HTERT RPE-1 (cell line): Measurements from ENCODE around the gene IPO8.

Experiments used
- in situ Hi-C: fragments of 300-500 bp; cut with MboI; formaldehyde crosslinking; loops from 4 replicates; pipeline ENCODE4 v1.14.3; 2020; ENCODE audit warnings: low sequenced_read_pairs

The IPO8 gene

DNA sequence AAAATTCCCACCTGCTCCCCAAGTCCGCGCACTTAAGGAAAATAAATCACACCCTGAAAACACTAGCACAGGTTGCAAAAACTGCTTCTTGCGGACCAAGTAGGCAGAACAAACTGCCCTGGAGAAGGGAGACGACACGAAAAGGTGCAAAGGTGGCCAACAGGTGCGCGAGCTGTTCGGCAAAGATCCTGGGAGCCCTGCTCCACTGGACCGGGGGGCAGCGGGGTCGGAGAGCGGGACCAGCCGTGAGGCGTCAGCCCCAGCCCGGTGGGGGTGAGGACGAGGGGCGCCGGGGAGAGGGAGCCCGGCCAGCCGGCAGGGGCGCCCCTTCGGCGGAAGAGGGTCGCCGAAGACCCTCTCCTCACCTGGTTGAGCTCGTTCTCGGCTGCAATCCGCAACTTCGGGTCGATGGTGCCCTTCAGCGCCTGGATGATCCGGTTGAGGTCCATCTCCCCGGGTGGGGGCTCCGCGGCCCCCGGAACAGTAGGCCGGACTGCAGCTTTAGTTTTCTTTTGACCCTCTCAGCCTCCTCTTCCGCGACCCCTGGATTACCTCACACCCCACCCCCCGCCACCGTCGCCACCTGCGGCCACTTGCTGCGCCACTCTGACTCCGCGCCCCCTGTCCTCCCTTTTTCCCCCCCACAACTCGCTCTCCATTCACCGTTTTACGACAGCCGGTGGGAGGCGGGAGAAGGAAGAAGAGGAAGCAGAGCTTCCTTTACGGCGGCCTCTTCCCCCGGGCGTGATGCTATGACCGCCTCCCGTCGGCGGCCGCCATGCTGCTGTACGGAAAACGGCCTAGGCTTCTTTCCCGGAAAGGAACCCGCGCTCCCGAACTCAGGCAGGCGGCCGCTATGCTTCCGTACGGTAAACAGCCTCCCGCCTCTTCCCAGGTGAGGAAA lies at the start of gene IPO8:
IPO8 (minus strand) TSS at position 671 of the 904 bp plus-strand sequence; CDS start at position 449, 222 bp downstream.
- in situ Hi-C loops = no loop called here

DNA sequence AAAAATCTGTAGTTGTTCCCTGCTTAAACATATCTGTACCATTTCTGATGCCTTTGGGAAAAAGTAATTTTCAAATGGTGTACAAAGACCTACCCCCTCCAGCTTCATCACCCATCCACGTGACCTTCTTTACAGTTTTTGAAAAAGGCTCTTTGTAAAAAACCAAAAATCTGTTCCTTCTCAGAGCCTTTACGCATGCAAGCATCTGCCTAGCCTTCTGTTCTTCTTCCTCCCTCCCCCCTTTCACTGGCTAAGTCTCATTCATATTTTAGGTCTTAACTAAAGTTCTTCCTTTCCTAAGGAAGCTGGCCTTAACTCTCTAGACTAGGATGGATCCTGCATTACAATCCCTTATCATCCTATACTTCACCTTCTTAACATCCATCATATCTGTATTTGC lies 48.7 kb upstream of the IPO8 start:
- in situ Hi-C loops = no loop called here

DNA sequence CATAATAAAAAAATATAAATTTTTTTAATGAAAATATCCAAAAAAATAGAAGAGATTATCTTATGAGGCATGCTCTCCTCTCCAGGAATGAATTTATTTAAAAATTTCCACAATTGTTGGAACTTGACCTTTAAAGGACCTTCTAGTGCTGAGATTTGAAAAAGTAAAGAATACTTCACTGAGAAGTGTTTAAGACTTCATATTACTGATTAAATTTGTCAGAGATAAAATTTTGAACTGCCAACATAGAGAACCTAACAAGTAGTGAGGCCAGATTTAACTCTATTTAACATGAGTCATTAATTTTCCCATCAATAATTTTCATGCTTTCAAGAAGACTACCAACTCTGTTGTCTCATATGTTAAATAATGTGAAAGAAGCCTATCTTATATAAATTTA lies 44.6 kb upstream of the IPO8 start:
- in situ Hi-C loops = no loop called here

DNA sequence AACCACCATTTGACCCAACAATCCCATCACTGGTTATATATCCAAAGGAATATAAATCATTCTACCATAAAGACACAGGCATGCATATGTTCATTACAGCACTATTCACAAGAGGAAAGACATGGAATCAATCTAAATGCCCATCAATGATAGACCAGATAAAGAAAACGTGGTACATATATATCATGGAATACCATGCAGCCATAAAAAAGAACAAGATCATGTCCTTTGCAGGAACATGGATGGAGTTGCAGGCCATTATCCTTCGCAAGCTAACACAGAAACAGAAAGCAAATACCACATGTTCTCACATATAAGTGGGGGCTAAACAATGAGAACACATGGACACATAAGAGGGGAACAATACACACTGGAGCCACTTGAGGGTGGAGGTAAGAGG lies 43.4 kb upstream of the IPO8 start:
- in situ Hi-C loops = no loop called here

DNA sequence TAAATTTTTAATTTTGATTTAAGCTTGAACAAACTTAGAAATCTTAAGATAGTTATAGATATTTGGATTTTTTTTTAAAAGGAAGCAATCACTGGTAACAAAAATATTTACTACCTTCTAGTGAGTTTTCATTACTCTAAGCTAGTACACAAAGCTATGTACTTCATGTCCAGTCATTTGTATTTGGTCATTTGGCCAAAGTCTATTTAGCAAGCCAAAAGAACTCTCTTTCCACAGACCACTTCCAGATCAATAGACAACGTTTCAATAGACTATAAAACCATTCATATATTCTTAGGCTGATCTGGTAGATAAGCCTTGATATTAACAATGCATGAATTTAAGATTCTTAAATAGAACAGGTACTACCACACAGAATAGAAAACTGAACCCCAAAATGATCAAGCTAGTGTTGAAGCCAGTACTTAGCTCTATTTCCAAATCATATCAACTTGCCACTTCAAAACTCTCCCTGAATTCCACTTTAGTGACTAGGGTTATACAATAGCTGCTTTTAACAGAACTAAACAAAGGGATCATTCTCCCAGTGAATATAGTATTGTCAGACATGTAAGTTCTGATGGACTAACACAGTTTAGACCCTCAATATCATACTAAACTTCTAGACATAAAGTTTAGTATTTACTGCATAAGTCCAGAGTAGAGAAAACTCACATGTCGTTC lies 37.4 kb upstream of the IPO8 start:
- in situ Hi-C loops = no loop called here

DNA sequence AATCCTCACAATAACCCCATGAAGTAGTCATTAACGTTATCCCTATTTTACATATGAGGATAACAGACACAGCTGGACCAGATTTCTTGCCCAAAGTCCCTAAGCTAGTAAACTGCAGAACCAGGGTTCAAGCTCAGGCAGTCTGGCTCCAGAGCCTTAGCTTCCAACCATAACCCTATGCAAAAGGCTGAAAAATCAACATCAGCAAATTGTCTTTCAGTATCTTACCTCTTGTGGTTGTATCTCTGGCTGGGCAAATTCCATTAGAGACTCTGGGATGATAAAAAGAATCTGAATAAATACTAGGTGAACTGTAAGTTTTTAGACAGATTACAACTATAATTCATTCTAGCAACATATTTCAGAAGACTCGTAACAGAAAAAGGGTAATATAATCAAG lies 34.3 kb upstream of the IPO8 start:
- in situ Hi-C loops = no loop called here

DNA sequence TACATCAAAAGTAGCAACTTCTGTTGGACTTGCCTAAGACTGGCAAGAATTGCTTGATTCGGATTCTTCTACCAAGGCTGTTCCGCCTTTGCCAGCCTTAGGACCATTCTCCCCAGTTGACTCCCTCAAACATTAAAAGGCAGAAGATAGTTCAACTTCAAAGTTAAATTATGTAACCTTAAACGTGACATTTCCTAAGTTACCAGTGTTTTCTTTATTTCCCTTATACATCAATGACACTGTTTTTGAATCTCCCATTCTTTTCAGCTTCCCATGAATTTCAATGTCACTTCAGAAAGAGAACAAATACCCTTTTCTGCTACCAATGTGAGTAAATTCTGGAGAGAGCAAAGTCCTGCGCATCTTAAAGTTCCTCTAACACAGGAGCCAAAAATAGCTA lies 33.9 kb upstream of the IPO8 start:
- in situ Hi-C loops = no loop called here

DNA sequence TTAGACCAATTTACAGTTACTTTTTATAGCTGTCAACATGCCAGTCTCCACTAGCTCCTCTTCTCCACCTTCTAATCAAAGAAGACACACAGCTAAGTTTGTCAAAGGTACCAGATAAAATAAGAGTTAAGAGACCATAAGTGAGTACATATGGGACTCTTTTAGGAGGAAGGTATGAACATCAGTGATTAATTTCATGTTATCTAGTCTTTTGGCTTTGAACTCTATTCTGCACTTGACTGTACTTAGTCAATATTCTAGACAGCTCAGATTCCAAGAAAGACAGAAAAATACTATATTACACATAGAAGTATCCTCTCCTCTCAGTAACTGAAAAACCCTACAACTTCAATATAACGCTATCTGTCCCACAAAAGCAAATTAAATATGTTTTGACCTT lies 31.0 kb upstream of the IPO8 start:
- in situ Hi-C loops = no loop called here

DNA sequence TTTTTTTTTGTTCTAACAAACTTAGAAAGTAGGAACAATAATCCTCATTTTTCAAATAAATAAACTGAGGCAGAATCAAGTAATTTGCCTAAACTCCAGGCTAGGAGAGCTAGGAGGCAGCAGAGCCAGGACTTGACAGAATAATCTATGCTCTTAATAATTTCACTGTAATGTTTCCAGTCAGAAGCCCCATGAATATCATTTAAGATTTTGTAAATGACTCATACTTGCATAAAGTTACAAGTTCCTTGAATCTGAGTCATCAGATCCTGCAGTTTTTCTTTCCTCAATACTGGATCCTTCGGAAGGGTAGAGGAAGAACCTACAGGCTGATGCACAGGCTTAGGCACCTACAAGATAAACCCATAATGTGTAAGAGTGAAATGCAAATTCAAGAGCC lies 30.1 kb upstream of the IPO8 start:
- in situ Hi-C loops = no loop called here

DNA sequence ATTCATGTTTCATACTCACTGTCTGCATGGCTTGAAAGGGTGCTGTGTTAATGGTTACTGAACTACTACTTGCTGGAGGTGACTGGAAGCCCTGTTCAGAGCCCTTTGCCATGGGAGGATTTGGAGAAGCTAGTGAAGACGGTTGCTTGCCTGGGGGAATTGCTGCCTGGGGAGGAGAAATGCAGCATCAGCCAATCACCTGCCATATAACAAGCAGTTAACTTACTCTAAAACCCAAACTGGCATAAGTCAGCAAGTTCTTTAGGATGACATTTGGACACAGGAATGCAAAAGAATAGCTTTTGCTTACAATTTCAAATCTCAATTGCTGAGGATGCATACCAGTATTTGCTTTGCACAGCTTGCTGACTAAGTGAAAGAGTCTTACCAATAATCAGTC lies 23.4 kb upstream of the IPO8 start:
- in situ Hi-C loops = no loop called here

DNA sequence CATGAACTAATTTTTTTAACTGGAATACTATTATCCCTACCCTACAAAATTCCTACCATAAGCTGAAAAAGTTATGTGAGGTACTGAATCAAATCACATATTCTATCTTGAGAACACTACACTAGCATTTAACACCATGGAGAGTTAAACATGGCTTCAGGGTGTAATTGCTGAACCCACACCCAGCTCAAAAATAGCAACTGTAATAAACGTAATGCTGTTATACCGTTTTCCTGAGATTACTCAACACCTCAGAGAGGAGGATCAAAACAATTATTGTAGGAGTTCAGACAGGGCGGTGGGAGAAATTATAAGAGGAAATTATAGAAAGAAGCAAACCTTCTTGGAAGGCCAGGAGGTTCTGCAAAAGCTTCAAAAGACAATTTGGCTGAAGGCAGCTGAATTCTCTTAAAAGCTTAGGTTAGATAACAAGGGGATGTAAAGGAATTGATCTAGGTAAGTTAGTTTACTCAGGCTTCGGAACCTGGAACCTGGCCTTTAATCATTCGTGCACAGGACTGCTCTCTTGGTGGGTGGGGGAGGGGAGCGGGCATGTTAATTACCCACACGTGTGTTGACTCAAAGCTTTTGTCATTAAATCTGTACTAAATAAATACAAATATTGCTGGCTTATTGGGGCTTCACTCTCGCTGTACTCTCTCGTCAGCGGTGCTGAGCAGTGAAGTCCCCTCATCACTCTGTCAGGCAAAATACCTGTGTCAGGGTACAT lies 12.1 kb upstream of the IPO8 start:
- in situ Hi-C loops = no loop called here

DNA sequence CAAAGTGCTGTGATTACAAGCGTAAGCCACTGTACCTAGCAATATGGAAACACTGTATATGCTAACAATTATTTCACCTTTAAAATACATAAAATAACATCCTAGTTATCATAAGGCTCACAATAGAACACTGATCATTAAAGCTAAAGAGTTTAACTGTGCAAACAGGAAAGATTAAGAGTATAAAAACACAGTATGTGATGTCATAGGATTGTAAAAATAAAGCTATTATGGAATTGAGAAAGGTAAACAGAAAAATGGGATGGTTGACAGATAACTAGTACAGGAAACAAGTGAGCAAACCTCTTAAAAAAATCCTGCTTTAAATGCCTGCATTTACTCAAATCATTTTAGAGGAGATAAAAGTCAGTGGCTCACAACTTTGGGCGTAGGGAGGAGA lies 10.8 kb upstream of the IPO8 start:
- in situ Hi-C loops = no loop called here

DNA sequence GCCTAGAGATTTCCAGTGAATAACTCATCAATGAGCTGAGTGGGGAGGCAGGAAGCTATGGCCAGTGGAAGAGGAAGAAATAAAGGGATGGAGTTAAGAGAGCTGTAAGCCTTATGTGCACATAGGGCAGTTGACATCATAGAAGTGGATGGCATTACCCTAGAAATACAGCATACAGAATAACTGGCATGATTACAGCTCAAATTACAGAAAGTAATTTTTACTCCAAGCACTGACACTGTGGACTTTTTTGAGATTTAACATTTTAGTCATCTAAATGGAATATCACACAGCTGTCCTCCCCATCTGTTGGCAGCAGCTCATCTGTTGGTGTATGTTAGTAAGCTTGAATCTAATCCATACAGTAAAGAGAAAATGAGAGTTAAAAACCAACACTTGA lies 5.4 kb upstream of the IPO8 start:
- in situ Hi-C loops = no loop called here

DNA sequence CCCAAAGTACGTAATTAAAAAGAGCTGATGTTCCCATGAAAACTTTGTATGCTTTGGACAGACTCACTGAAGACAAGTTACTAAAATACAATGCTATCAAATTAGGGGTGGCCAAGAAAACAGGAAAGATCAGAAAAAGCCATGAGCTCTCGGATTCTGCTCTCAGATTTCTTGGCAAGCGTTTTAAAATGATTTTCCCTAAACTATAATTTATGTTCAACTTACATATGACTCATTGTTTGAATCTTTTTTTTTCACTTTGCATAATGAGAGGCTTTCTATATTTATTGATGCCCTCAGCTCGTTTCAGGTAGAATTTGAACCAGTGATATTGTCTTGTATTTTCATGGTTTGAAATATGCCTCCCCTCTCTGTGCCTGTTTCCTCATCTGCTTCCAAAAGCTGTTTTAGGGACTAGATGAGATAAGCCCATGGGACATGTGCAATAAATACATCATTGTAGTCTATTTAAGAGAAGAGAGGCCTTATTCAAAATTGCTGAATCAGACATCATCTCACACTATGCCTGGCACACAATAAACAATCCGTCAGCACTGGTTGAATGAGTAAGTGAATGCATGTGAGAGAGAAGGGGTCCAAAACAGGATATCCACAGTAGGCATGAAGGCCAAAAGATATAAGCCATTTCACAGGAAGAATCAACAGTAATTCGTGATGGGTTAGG lies 4.7 kb upstream of the IPO8 start:
- in situ Hi-C loops = no loop called here

DNA sequence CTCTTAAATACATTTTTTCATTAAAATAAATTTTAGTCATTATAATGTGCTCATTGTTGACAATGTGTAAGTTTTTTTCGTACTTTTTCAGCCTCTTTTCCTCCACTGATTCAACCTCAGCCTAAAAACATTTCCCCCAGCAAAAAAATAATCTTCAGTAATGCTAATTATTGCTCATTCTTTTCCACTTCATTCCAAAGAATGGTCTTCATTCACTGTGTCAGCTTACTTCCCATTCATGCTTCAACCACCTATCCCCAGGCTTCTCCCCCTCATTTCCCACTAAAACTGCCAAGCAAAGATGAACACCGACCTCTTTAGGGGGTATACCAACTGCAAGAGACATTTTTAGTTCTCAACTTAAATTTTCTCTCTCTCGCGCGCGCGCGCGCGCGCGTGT lies 2.7 kb upstream of the IPO8 start:
- in situ Hi-C loops = no loop called here

DNA sequence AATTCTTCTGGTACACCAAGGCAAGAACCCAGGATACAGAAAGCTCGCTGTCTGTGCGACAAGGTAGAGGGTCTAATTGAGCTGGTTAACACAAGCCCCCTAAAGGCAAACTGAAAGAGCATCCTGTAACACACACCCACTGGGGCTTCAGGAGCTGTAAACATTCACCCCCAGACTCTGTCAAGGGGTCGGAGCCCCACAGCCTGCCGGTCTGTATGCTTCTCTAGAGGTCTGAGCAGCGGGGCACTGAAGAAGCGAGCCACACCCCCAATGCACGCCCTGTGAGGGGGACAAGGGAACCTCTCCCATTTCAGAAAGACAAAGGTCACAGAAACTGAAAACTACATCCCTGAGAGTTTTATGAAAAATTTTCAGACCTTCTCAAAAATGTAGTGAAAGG lies 1.3 kb upstream of the IPO8 start:
- in situ Hi-C loops = no loop called here

DNA sequence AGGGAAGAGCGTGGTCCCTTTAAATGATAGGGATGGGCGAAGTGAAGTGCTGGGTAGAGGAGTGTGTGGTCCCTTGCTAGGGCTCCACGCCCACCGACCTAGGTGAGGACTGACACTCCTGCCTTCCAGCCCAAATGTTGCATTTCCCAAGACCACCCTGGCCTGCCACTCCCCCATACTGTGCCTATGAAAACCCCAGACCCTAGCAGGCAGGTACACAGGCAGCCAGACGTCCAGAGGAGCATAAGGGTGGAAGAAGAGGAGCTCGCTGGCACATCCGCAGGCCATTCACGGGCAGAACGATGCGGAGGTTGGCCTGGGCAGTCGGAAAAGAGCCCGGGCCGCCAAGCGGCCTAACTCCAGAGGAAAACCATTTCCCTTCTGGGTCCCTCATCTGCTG lies 817 bp upstream of the IPO8 start:
- in situ Hi-C loops = no loop called here

DNA sequence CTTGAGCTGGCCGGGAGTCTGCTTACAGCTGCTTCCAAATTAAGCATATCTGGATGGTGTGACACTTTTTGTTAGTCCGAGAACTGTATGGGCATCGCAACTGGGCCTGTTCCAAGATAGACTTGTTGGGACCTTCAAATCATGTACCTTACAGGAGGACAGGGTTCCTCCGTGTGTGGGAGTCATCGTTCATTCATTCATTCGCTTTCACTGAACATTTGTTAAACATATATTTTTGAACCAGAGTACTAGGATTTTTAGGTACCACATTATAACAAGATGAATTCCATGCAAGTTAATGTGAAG lies 387 bp upstream of the IPO8 start:
- in situ Hi-C loops = no loop called here

DNA sequence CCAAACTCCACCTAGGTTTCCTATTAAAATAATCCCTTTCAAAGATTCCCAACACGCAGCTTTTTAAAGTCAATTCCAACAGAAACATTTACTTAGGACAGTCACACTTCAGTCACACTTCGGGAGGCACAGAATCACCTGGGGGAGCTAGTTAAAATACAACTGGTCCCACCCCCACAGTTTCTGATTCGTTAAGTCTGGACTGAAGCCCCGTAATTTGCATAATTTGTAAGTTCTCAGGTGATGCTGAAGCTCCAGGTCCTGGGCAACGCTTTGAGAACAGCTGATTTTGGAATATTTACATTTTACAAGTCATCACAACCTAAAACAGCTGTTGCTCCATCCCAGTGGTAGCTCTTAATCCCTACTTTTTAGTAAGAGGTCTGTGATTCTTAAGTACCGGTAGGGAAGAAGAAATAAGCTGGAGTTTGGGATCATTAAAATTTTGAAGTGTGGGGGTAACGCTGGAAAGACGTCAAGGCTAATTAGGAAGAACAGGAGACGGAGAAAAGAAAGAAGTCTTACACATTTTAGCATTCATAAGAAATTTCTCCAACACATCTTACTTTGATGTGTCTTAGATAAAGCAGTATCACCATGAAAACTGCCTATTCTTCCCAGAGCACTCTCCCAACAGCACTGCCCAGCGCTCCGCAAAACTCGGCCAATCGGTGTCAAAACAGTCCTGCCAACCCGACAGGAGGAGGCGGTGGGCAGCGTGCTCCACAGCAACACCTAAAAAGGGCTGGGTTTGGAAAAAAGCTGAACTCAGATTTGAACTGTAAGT lies 1.1 kb downstream of the IPO8 start:
- in situ Hi-C loops = no loop called here

DNA sequence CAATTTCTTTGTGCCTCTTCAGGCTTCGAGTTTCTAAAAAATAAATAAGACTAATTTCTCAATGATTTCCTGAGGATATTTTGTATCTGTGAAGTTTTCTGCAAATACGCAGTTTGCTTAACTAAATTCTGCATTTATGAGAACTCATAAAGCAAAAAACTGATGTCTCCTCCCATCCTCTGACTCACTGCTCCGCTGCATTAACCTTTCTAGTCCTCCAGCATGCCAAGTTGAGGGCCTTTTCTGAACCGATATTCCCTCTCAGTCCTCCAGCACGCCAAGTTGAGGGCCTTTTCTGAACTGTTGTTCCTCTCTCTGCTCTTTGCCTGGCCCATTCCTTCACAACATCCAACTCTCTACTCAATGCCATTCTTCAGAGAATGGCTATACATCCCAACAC lies 3.2 kb downstream of the IPO8 start:
- in situ Hi-C loops = no loop called here
